ENCODE results near the gene IKZF2. TPM values are rescaled to one million over a fixed set of nuclear protein-coding genes. Genes with fewer than 3 reads are reported as not detected.

The IKZF2 gene
- total and polyA plus RNA-seq, 10 of the 15 experiments (the other 5 are each of a cell fraction or from before 2014, with no cell fraction given): 15.2 to 266 (median 87.2) TPM

DNA sequence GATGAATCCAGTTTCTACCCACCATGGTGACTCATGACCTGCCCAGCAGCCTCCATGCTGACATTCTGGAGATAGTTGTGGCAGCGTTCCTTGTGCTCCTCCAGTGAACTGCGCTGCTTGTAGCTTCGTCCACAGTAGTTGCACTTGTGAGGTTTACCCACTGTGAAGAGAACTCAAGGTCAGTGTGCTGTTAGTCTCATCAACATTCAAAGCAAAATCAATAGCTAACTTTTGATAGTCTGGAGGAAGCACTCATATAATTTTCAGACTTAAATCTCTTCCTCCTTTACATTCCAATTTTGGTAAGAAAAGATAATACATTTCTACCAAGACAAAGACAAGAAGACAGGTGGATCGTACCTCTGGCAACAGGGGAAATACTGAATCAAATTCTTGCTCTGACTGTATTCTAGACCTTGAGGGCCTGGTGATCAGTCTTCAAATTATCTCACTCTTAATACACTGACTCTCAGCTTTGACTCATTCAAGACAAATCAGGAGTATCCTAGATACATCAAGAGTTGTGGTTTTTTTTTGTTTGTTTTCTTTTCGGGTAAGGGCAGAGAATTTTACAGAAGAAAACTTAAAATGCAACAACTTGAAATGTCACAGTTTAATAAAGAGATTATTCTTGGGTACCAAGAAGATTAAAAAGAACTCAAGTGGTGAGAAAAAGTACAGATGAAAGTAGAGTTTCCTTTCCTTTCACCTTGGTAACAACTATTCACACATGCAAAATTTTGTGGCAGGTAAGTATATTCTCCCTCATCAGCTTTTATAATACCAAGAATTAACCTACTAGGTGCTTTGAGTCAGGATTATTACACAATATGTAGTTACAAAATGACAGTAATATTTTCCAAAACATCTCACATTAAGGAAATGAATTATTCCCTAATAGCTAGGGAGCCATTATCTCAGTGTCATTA is 129.2 kb downstream of the IKZF2 start (continued):
- TF ChIP-seq ZBTB4 (CRISPR knock-in tag; IDR thresholded peaks at IDR 0.05) (no peak), GATAD2B (conservative IDR thresholded peaks at IDR 0.05; ENCODE audit: low read depth) (no peak), EZH2 (IDR thresholded peaks at IDR 0.05; ENCODE audit: borderline replicate concordance, control insufficient read depth, low read depth, low read length) (no peak), CHD4 (IDR thresholded peaks at IDR 0.05) (no peak), SMAD1 (IDR thresholded peaks at IDR 0.05; ENCODE audit: low read depth, partially characterized antibody) (peak; percentile 87), E4F1 (IDR thresholded peaks at IDR 0.05; ENCODE audit: borderline replicate concordance, partially characterized antibody) (no peak), WRNIP1 (IDR thresholded peaks at IDR 0.05; ENCODE audit: borderline replicate concordance, low read depth, low read length) (no peak), CTCF (IDR thresholded peaks at IDR 0.05 in 2 of 3, conservative IDR thresholded peaks at IDR 0.05 in 1 of 3; ENCODE audit: control insufficient read depth in 2 of 3, extremely low read depth in 1 of 3, insufficient read depth in 1 of 3, low read depth in 3 of 3, low read length in 3 of 3) (no peak), ETV6 (conservative IDR thresholded peaks at IDR 0.05 in 1 of 2, IDR thresholded peaks at IDR 0.05 in 1 of 2; ENCODE audit: borderline replicate concordance in 1 of 2, low read depth in 1 of 2) (peak in 1 of 2 experiments; percentile 38; a peak in 1 of 4 replicates), ZNF384 (IDR thresholded peaks at IDR 0.05; ENCODE audit: borderline replicate concordance, low read depth, low read length) (no peak), MEF2A (IDR thresholded peaks at IDR 0.05; ENCODE audit: insufficient read depth, low read depth, low read length) (peak; percentile 42; the same call in 1 of the 2 replicates)
- TF ChIP-seq, protein P1, sequence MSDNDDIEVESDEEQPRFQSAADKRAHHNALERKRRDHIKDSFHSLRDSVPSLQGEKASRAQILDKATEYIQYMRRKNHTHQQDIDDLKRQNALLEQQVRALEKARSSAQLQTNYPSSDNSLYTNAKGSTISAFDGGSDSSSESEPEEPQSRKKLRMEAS (IDR thresholded peaks at IDR 0.05; ENCODE audit: low read depth, low read length): no peak
- TF ChIP-seq, protein P2, sequence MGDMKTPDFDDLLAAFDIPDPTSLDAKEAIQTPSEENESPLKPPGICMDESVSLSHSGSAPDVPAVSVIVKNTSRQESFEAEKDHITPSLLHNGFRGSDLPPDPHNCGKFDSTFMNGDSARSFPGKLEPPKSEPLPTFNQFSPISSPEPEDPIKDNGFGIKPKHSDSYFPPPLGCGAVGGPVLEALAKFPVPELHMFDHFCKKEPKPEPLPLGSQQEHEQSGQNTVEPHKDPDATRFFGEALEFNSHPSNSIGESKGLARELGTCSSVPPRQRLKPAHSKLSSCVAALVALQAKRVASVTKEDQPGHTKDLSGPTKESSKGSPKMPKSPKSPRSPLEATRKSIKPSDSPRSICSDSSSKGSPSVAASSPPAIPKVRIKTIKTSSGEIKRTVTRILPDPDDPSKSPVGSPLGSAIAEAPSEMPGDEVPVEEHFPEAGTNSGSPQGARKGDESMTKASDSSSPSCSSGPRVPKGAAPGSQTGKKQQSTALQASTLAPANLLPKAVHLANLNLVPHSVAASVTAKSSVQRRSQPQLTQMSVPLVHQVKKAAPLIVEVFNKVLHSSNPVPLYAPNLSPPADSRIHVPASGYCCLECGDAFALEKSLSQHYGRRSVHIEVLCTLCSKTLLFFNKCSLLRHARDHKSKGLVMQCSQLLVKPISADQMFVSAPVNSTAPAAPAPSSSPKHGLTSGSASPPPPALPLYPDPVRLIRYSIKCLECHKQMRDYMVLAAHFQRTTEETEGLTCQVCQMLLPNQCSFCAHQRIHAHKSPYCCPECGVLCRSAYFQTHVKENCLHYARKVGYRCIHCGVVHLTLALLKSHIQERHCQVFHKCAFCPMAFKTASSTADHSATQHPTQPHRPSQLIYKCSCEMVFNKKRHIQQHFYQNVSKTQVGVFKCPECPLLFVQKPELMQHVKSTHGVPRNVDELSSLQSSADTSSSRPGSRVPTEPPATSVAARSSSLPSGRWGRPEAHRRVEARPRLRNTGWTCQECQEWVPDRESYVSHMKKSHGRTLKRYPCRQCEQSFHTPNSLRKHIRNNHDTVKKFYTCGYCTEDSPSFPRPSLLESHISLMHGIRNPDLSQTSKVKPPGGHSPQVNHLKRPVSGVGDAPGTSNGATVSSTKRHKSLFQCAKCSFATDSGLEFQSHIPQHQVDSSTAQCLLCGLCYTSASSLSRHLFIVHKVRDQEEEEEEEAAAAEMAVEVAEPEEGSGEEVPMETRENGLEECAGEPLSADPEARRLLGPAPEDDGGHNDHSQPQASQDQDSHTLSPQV (IDR thresholded peaks at IDR 0.05): no peak

Data from GM12878 (cell line).